ENCODE data around the gene CD58. TPM values are rescaled to one million over a fixed set of nuclear protein-coding genes. Genes with fewer than 3 reads are reported as not detected.

CD58 gene
- total RNA-seq, 1 experiment from 2014 or later = 5.3 TPM

GRCh38 chr1:116532671-116533428 is 38.0 kb downstream of the CD58 start (continued):
- TF ChIP-seq ZNF532 (CRISPR knock-in tag; IDR thresholded peaks at IDR 0.05; ENCODE audit: borderline replicate concordance) (no peak), SOX15 (CRISPR knock-in tag; IDR thresholded peaks at IDR 0.05) (no peak), FOXP1 (CRISPR knock-in tag; IDR thresholded peaks at IDR 0.05; ENCODE audit: borderline replicate concordance) (no peak), HMGXB4 (CRISPR knock-in tag; IDR thresholded peaks at IDR 0.05) (no peak), ZNF281 (CRISPR knock-in tag; IDR thresholded peaks at IDR 0.05) (no peak), CDX4 (CRISPR knock-in tag; IDR thresholded peaks at IDR 0.05; ENCODE audit: borderline replicate concordance) (no peak), E2F4 (CRISPR knock-in tag; IDR thresholded peaks at IDR 0.05; ENCODE audit: borderline replicate concordance, low read depth) (no peak), NFYB (CRISPR knock-in tag; conservative IDR thresholded peaks at IDR 0.05; ENCODE audit: low read depth) (no peak)

GRCh38 chr1:116531917-116532316 is 38.9 kb downstream of the CD58 start:
- Mint-ChIP-seq H3K27me3 (ENCODE audit: low read depth) (peaks cover 37% of the 10 kb centered on the region), H3K4me3 (no peak overlapping the region), H3K27ac (no peak overlapping the region), H3K36me3 (peaks cover 18% of the 10 kb centered on the region), H3K4me1 (peaks cover 8% of the 10 kb centered on the region), H3K9me3 (peaks cover 14% of the 10 kb centered on the region)
- ChIA-PET CTCF (no interaction called here), POLR2A (no interaction called here)
- peak; percentile 57 for ATAC-seq
- TF ChIP-seq TEAD1 (CRISPR knock-in tag; IDR thresholded peaks at IDR 0.05) (no peak), ATF1 (CRISPR knock-in tag; IDR thresholded peaks at IDR 0.05) (no peak), SMAD4 (CRISPR knock-in tag; IDR thresholded peaks at IDR 0.05) (no peak), USF1 (CRISPR knock-in tag; IDR thresholded peaks at IDR 0.05) (no peak), ERG (CRISPR knock-in tag; IDR thresholded peaks at IDR 0.05) (no peak), ZMAT4 (CRISPR knock-in tag; IDR thresholded peaks at IDR 0.05) (no peak), NFYB (CRISPR knock-in tag; conservative IDR thresholded peaks at IDR 0.05; ENCODE audit: low read depth) (no peak), ELF4 (CRISPR knock-in tag; IDR thresholded peaks at IDR 0.05; ENCODE audit: low read depth) (no peak), CBFB (CRISPR knock-in tag; IDR thresholded peaks at IDR 0.05; ENCODE audit: low read depth) (no peak), ZNF121 (CRISPR knock-in tag; IDR thresholded peaks at IDR 0.05) (no peak), GRHL2 (CRISPR knock-in tag; IDR thresholded peaks at IDR 0.05; ENCODE audit: insufficient replicate concordance, severe bottlenecking) (no peak)
- DNase-seq (ENCODE audit: low spot score) = no peak
